C4-2B (cell line): ENCODE results near the gene MED15.

Experiments used
- H3K27ac ChIP-seq: fragments of 450-650 bp; 2 replicates; pipeline ENCODE4 v1.5.1; 2017
- ZFX ChIP-seq: fragments of 450-650 bp; IDR thresholded peaks from 2 replicates; pipeline ENCODE4 v1.6.1; 2017
- TF ChIP-seq, protein P1 (sequence below): fragments of 450-650 bp; conservative IDR thresholded peaks from 2 replicates; pipeline ENCODE4 v1.5.1; 2017; ENCODE audit warnings: mild to moderate bottlenecking

The MED15 gene

DNA sequence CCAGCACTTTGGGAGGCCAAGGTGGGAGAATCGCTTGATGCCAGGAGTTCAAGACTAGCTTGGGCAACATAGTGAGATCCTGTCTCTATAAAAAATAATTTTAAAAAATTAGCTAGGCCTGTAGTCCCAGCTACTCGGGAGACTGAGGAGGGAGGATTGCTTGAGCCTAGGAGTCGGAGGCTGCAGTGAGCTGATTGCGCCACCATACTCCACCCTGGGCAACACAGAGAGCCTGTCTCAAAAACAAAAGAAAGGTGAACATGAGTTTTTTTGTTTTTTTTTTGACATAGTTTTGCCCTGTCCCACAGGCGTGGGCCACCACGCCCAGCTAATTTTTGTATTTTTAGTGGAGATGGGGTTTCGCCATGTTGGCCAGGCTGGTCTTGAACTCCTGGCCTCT is 17.6 kb downstream of the MED15 start:
- no peak overlapping the region for H3K27ac ChIP-seq
- TF ChIP-seq ZFX, result no peak
- TF ChIP-seq, protein P1, sequence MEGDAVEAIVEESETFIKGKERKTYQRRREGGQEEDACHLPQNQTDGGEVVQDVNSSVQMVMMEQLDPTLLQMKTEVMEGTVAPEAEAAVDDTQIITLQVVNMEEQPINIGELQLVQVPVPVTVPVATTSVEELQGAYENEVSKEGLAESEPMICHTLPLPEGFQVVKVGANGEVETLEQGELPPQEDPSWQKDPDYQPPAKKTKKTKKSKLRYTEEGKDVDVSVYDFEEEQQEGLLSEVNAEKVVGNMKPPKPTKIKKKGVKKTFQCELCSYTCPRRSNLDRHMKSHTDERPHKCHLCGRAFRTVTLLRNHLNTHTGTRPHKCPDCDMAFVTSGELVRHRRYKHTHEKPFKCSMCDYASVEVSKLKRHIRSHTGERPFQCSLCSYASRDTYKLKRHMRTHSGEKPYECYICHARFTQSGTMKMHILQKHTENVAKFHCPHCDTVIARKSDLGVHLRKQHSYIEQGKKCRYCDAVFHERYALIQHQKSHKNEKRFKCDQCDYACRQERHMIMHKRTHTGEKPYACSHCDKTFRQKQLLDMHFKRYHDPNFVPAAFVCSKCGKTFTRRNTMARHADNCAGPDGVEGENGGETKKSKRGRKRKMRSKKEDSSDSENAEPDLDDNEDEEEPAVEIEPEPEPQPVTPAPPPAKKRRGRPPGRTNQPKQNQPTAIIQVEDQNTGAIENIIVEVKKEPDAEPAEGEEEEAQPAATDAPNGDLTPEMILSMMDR, result no peak

- no peak overlapping the region for H3K27ac ChIP-seq
- TF ChIP-seq, protein P1, result no peak
- no peak for TF ChIP-seq ZFX
Observed at GRCh38 chr22:20526305-20526627, 18.9 kb downstream of the MED15 start.

GRCh38 chr22:20526628-20527355 is 19.4 kb downstream of the MED15 start:
- TF ChIP-seq, protein P1, result no peak
- TF ChIP-seq ZFX, result no peak
- H3K27ac ChIP-seq, result no peak overlapping the region

- no peak overlapping the region for H3K27ac ChIP-seq
- no peak for TF ChIP-seq ZFX
- TF ChIP-seq, protein P1, result no peak
Observed at GRCh38 chr22:20528405-20528978, 21.1 kb downstream of the MED15 start.

GRCh38 chr22:20530368-20531153 is 23.2 kb downstream of the MED15 start:
- TF ChIP-seq, protein P1, result no peak
- TF ChIP-seq ZFX, result no peak
- no peak overlapping the region for H3K27ac ChIP-seq

DNA sequence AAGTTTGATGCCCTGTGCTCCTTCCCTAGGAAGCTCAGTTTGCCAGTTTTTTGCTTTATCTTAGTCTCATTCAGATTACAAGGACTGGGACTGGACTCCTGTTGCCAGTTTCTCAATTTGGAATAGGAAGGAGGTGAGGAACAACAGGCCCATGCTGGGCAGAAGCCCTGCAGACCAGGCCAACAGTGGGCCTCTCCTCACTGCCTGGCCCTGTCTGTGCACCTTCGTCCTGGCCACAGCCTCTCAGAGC is 23.7 kb downstream of the MED15 start:
- TF ChIP-seq ZFX, result no peak
- TF ChIP-seq, protein P1, result no peak
- no peak overlapping the region for H3K27ac ChIP-seq
